Lower leg skin (tissue), 3 donors: ENCODE results near the gene SIAH3.

ENCODE experiments used
- POLR2A ChIP-seq, 2 donors: fragments of 450-650 bp; IDR thresholded peaks; one replicate each; pipeline ENCODE4 v1.6.1; 2016 to 2017; ENCODE audit warnings: antibody characterized with exemption in 2 of 2, mild to moderate bottlenecking in 1 of 2, moderate library complexity in 1 of 2
- TF ChIP-seq, protein P1 (sequence below), 3 donors: fragments of 450-650 bp; IDR thresholded peaks; one replicate each; pipeline ENCODE4 v1.5.1; 2016; ENCODE audit warnings: antibody characterized with exemption in 3 of 3, mild to moderate bottlenecking in 3 of 3, moderate library complexity in 2 of 3

DNA sequence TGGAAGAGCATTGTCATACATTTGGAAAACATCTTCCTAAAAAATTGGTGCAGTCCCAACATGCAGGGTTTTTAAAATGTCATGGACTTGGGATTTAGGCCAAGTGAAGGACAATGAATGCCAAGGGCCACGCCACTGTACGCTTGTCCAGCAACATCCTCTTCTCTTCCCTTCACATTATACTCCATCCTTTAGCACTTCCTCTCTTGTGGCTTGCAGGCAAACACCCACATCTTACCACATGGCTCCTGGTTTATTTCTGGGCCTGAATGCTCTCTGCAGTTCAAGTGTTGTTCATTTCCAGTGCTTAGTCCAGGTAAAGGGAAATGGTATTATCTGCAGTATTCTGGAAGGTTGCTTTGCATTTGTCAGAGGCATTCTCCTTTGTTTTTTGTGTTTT, 104.5 kb downstream of the SIAH3 start:
- no peak for TF ChIP-seq POLR2A (IDR thresholded peaks at IDR 0.05)
- TF ChIP-seq, protein P1, sequence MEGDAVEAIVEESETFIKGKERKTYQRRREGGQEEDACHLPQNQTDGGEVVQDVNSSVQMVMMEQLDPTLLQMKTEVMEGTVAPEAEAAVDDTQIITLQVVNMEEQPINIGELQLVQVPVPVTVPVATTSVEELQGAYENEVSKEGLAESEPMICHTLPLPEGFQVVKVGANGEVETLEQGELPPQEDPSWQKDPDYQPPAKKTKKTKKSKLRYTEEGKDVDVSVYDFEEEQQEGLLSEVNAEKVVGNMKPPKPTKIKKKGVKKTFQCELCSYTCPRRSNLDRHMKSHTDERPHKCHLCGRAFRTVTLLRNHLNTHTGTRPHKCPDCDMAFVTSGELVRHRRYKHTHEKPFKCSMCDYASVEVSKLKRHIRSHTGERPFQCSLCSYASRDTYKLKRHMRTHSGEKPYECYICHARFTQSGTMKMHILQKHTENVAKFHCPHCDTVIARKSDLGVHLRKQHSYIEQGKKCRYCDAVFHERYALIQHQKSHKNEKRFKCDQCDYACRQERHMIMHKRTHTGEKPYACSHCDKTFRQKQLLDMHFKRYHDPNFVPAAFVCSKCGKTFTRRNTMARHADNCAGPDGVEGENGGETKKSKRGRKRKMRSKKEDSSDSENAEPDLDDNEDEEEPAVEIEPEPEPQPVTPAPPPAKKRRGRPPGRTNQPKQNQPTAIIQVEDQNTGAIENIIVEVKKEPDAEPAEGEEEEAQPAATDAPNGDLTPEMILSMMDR (IDR thresholded peaks at IDR 0.05), result no peak
